CD4-positive, alpha-beta T cell treated with Interferon gamma for 1 hour (primary cell): ENCODE data around the gene ADAM12.

Experiments used
- DNase-seq: peaks from one replicate; pipeline ENCODE4 v3.0.0-alpha.2; 2020

The ADAM12 gene

GRCh38 chr10:126041117-126041516 lies 347.2 kb downstream of the ADAM12 start:
- no peak for DNase-seq

GRCh38 chr10:126037946-126038345 lies 350.3 kb downstream of the ADAM12 start:
- DNase-seq: no peak

- no peak for DNase-seq
Measured at GRCh38 chr10:126036515-126036914, 351.8 kb downstream of the ADAM12 start.

GRCh38 chr10:126034586-126034985 lies 353.7 kb downstream of the ADAM12 start:
- no peak for DNase-seq

GRCh38 chr10:126029999-126030398 lies 358.3 kb downstream of the ADAM12 start:
- no peak for DNase-seq

- no peak for DNase-seq
Measured at GRCh38 chr10:126027692-126028091, 360.6 kb downstream of the ADAM12 start.

- no peak for DNase-seq
Measured at GRCh38 chr10:126022841-126023240, 365.4 kb downstream of the ADAM12 start.

GRCh38 chr10:126021833-126022500 lies 366.3 kb downstream of the ADAM12 start:
- no peak for DNase-seq

- no peak for DNase-seq
Measured at GRCh38 chr10:126017961-126018560, 370.2 kb downstream of the ADAM12 start.

- no peak for DNase-seq
Measured at GRCh38 chr10:126016882-126017281, 371.4 kb downstream of the ADAM12 start.

GRCh38 chr10:126016156-126016805 lies 372.0 kb downstream of the ADAM12 start:
- DNase-seq: no peak

GRCh38 chr10:126015413-126015812 lies 372.9 kb downstream of the ADAM12 start:
- DNase-seq: no peak

- DNase-seq: no peak
Measured at GRCh38 chr10:126014309-126014708, 374.0 kb downstream of the ADAM12 start.

- peak; percentile 7 for DNase-seq
Measured at GRCh38 chr10:126013489-126014281, 374.6 kb downstream of the ADAM12 start.

- DNase-seq: no peak
Measured at GRCh38 chr10:126012485-126012884, 375.8 kb downstream of the ADAM12 start.

GRCh38 chr10:126011995-126012394 lies 376.3 kb downstream of the ADAM12 start:
- peak; percentile 37 for DNase-seq

- DNase-seq: no peak
Measured at GRCh38 chr10:126009650-126010049, 378.6 kb downstream of the ADAM12 start.

GRCh38 chr10:126006906-126007305 lies 381.4 kb downstream of the ADAM12 start:
- DNase-seq: no peak

GRCh38 chr10:126006264-126006663 lies 382.0 kb downstream of the ADAM12 start:
- DNase-seq: no peak

GRCh38 chr10:126004752-126005151 lies 383.5 kb downstream of the ADAM12 start:
- DNase-seq: no peak

GRCh38 chr10:126001576-126001975 lies 386.7 kb downstream of the ADAM12 start:
- DNase-seq: no peak

GRCh38 chr10:125999694-126000093 lies 388.6 kb downstream of the ADAM12 start:
- no peak for DNase-seq

- DNase-seq: no peak
Measured at GRCh38 chr10:125997586-125997985, 390.7 kb downstream of the ADAM12 start.
